Smooth muscle cell (in vitro differentiated cells): ENCODE data around the gene MAML2. TPM values are rescaled to one million over a fixed set of nuclear protein-coding genes. Genes with fewer than 3 reads are reported as not detected.

ENCODE experiments used
- DNase-seq: peaks from one replicate; lab custom pipeline; 2025; ENCODE audit not compliant: unreplicated experiment; lab: John Stamatoyannopoulos, UW
- H2AFZ ChIP-seq: fragments of 200-600 bp; sonication (generic); 2 replicates; pipeline ENCODE4 v1.6.0; 2016; ENCODE audit warnings: antibody characterized with exemption, low read depth, mild to moderate bottlenecking
- H3F3A ChIP-seq: fragments of 200-600 bp; sonication (generic); 2 replicates; pipeline ENCODE4 v1.6.0; 2017; ENCODE audit warnings: antibody characterized with exemption, low read depth
- H3K27ac ChIP-seq: fragments of 200-600 bp; sonication (generic); 2 replicates; pipeline ENCODE4 v1.5.1; 2016; ENCODE audit warnings: low read depth, mild to moderate bottlenecking
- H3K27me3 ChIP-seq: fragments of 200-600 bp; sonication (generic); 2 replicates; pipeline ENCODE4 v1.6.1; 2016; ENCODE audit warnings: low read depth, mild to moderate bottlenecking
- H3K36me3 ChIP-seq: fragments of 200-600 bp; sonication (generic); 2 replicates; pipeline ENCODE4 v1.5.1; 2016; ENCODE audit warnings: low read depth
- H3K4me1 ChIP-seq: fragments of 200-600 bp; sonication (generic); 2 replicates; pipeline ENCODE4 v1.5.1; 2016; ENCODE audit warnings: low read depth
- H3K4me2 ChIP-seq: fragments of 200-600 bp; sonication (generic); 2 replicates; pipeline ENCODE4 v1.6.0; 2016; ENCODE audit warnings: mild to moderate bottlenecking
- H3K4me3 ChIP-seq: fragments of 200-600 bp; sonication (generic); 2 replicates; pipeline ENCODE4 v1.5.1; 2016; ENCODE audit warnings: mild to moderate bottlenecking
- H3K79me2 ChIP-seq: fragments of 200-600 bp; sonication (generic); 2 replicates; pipeline ENCODE4 v1.6.0; 2016; ENCODE audit warnings: low read depth, mild to moderate bottlenecking
- H3K9ac ChIP-seq: fragments of 200-600 bp; sonication (generic); 2 replicates; pipeline ENCODE4 v1.6.0; 2016; ENCODE audit warnings: low read depth
- H3K9me3 ChIP-seq: fragments of 200-600 bp; sonication (generic); replicated peaks from 2 replicates; pipeline ENCODE4 v1.5.1; 2016; ENCODE audit warnings: low read depth
- H4K20me1 ChIP-seq: fragments of 200-600 bp; sonication (generic); 2 replicates; pipeline ENCODE4 v1.6.0; 2016; ENCODE audit warnings: low read depth
- WGBS: methylation state at CpG from one replicate; pipeline ENCODE4 v1.1.7; 2016; ENCODE audit warnings: low lambda C conversion rate; 5-methylcytosine and 5-hydroxymethylcytosine counted together
- polyA plus RNA-seq: library from polyadenylated mRNA; unstranded; fragments of >200 nt; fragmentation: Nextera tagmentation; extraction: Ambion mirVana; gene quantifications from 2 replicates; pipeline ENCODE4 v1.2.1, GENCODE V29; 2016
- total RNA-seq: library from RNA; depleted of rRNA; stranded (reverse); fragments of >200 nt; gene quantifications from 2 replicates; pipeline ENCODE4 v1.2.3, GENCODE V29; 2014
- TF ChIP-seq, protein P1 (sequence below): fragments of 200-600 bp; sonication (generic); IDR thresholded peaks from 2 replicates; pipeline ENCODE4 v1.5.1; 2017; ENCODE audit warnings: borderline replicate concordance, mild to moderate bottlenecking, antibody characterized with exemption; ENCODE audit not compliant: insufficient read depth, poor library complexity, severe bottlenecking

MAML2 gene
- total and polyA plus RNA-seq, 2 experiments from 2014 or later = 8.7 to 52.4 TPM

DNA sequence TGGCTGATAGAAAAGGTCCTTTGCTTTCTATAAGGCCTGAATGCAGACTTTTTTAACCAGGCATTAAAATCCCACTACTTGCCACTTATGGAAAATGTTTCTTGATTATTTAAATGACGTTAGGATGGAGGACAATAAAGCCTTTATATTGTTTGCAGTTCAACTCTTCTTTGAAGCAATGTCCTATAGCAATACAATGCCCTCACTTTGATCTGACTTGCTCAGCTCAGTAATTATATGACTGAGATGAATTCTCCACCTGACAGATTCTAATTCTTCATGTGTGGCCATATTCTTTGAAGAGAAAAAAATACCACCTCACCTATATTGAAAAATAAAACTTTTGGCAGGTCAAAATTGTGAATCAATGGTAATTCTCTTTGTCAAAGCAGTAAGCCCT is 237.1 kb downstream of the MAML2 start:
- Histone ChIP-seq H3K4me3 (no peak overlapping the region), H3K27ac (peak overlapping the region; percentile 72), H3F3A (peaks cover 12% of the 10 kb centered on the region), H3K79me2 (peaks cover 63% of the 10 kb centered on the region), H2AFZ (no peak overlapping the region), H4K20me1 (no peaks in the 10 kb centered on the region), H3K9me3 (no peaks in the 10 kb centered on the region), H3K4me2 (no peak overlapping the region), H3K9ac (peak overlapping the region; percentile 34), H3K27me3 (no peaks in the 10 kb centered on the region), H3K36me3 (no peaks in the 10 kb centered on the region), H3K4me1 (peaks cover 22% of the 10 kb centered on the region)
- 79% methylated on average over 1 of the region's 1 CpG for WGBS
- TF ChIP-seq, protein P1, sequence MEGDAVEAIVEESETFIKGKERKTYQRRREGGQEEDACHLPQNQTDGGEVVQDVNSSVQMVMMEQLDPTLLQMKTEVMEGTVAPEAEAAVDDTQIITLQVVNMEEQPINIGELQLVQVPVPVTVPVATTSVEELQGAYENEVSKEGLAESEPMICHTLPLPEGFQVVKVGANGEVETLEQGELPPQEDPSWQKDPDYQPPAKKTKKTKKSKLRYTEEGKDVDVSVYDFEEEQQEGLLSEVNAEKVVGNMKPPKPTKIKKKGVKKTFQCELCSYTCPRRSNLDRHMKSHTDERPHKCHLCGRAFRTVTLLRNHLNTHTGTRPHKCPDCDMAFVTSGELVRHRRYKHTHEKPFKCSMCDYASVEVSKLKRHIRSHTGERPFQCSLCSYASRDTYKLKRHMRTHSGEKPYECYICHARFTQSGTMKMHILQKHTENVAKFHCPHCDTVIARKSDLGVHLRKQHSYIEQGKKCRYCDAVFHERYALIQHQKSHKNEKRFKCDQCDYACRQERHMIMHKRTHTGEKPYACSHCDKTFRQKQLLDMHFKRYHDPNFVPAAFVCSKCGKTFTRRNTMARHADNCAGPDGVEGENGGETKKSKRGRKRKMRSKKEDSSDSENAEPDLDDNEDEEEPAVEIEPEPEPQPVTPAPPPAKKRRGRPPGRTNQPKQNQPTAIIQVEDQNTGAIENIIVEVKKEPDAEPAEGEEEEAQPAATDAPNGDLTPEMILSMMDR = no peak
- no peak for DNase-seq

DNA sequence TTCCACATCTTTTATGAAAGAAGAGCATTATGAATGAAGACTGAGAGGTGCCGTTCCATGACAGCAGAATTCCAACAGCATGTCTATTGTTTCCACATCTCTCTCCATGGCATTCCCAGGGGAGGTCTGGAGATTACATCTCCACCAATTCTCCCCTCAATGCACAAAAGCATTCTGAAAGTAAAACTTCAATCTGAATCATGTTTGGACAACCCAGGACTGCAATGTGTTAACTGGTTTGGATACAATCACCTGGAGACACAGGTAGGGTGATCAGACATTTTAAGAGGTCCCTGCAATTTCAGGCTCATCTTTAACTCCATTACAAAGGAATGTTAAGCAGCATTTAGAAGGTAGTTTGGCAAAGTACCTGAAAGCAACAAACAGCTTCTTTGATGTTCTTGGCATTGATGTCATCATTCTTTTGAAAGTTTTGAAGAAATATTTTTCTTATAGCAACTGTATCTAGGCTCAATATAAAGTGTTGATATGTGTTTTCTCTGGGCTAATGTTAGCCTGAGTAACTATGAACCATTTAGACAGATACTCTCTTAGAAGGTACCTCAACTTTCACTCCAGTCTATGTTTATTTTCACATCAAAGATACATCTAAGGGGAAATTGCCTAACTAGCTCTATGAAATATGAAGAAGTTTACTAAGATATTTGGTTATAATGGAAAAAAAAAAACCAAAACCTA is 237.6 kb downstream of the MAML2 start:
- Histone ChIP-seq H3K27me3 (no peaks in the 10 kb centered on the region), H3K9ac (peak overlapping the region; percentile 34), H3K79me2 (peaks cover 63% of the 10 kb centered on the region), H3K27ac (peak overlapping the region; percentile 72), H3K4me2 (peak overlapping the region; percentile 49), H4K20me1 (no peaks in the 10 kb centered on the region), H3K4me1 (peaks cover 22% of the 10 kb centered on the region), H3F3A (peaks cover 12% of the 10 kb centered on the region), H3K36me3 (no peaks in the 10 kb centered on the region), H3K9me3 (no peaks in the 10 kb centered on the region), H3K4me3 (no peak overlapping the region), H2AFZ (no peak overlapping the region)
- TF ChIP-seq, protein P1 = no peak
- 54% methylated on average over 1 of the region's 1 CpG for WGBS
- DNase-seq = no peak

DNA sequence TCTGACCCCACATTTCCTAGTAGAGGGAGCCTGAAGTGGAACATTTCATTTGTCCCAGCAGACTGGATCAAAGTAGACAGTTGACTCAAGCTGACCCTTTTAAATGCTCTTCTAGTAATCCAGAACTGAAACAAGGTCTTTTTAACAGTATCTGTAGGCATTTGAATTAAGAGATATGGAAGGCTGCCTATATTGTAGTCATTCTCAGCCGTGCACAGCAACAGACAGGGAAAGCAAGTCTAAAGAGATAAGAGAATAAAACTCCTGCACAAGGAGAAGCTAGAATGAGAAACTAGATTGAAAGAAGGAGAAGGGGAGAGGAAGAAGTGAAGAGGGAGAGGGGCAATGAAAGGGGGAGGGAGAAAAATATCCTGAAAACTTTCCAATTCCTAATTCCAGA is 238.5 kb downstream of the MAML2 start:
- no peaks in the 10 kb centered on the region for H3K27me3 ChIP-seq
- H2AFZ ChIP-seq = no peak overlapping the region
- TF ChIP-seq, protein P1 = no peak
- 16% methylated on average over 1 of the region's 1 CpG for WGBS
- H3K4me2 ChIP-seq = peak overlapping the region; percentile 49
- no peaks in the 10 kb centered on the region for H3K36me3 ChIP-seq
- DNase-seq = no peak
- peak overlapping the region; percentile 72 for H3K27ac ChIP-seq
- H3K4me3 ChIP-seq = no peak overlapping the region
- peaks cover 22% of the 10 kb centered on the region for H3K4me1 ChIP-seq
- peaks cover 65% of the 10 kb centered on the region for H3K79me2 ChIP-seq
- peaks cover 12% of the 10 kb centered on the region for H3F3A ChIP-seq
- no peaks in the 10 kb centered on the region for H4K20me1 ChIP-seq
- peak overlapping the region; percentile 34 for H3K9ac ChIP-seq
- no peaks in the 10 kb centered on the region for H3K9me3 ChIP-seq

DNA sequence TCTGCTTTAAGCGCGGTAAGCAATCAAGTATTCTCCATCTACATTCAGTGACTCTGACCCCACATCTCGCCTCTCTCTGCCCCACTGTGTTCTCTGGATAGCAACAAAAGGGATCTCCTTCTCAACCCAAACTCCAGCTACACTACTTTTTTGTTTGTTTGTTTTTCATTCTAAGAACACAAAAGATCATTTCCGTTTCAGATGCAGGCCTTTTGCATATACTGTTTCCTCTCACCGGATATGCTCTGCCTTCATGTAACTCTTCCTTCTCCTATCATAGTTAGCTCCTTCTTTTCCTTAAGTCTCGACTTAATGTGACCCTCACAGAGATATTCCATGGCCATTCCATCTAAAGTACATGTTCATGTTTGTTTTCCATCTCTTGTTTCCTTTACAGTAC is 239.3 kb downstream of the MAML2 start:
- H3K4me3 ChIP-seq = no peak overlapping the region
- no peak overlapping the region for H3K9ac ChIP-seq
- peaks cover 20% of the 10 kb centered on the region for H3F3A ChIP-seq
- no peak overlapping the region for H2AFZ ChIP-seq
- peaks cover 65% of the 10 kb centered on the region for H3K79me2 ChIP-seq
- H3K4me2 ChIP-seq = no peak overlapping the region
- no peaks in the 10 kb centered on the region for H4K20me1 ChIP-seq
- no peaks in the 10 kb centered on the region for H3K9me3 ChIP-seq
- no peak for DNase-seq
- no peaks in the 10 kb centered on the region for H3K36me3 ChIP-seq
- 97% methylated on average over 6 of the region's 6 CpGs for WGBS
- no peaks in the 10 kb centered on the region for H3K27me3 ChIP-seq
- peaks cover 28% of the 10 kb centered on the region for H3K4me1 ChIP-seq
- peak overlapping the region; percentile 72 for H3K27ac ChIP-seq
- TF ChIP-seq, protein P1 = no peak
